AG08396 (cell line): ENCODE results near the gene AP1S3.
"Not testable (repeated sequence)": the region's sequence is repeated elsewhere in the genome, so short reads cannot be mapped to it uniquely, and the experiment has no call there.

Experiments
- DNase-seq: peaks from one replicate; pipeline ENCODE4 v3.0.0; 2012; ENCODE audit warnings: low spot score, mixed read lengths

AP1S3 gene

GRCh38 chr2:223837287-223838061 is at the start of gene AP1S3:
TSS of gene AP1S3 (minus strand) at chr2:223837582. CDS start at chr2:223837450, 132 bp downstream.
- DNase-seq, result peak; percentile 87

GRCh38 chr2:223887127-223887526 is 49.7 kb upstream of the AP1S3 start:
- DNase-seq, result no peak

GRCh38 chr2:223886726-223887125 is 49.3 kb upstream of the AP1S3 start:
- DNase-seq, result no peak

GRCh38 chr2:223884399-223884798 is 47.0 kb upstream of the AP1S3 start:
- peak; percentile 17 for DNase-seq

- no peak for DNase-seq
Observed at GRCh38 chr2:223882715-223883114, 45.3 kb upstream of the AP1S3 start.

- no peak for DNase-seq
Observed at GRCh38 chr2:223880796-223881195, 43.4 kb upstream of the AP1S3 start.

- DNase-seq, result no peak
Observed at GRCh38 chr2:223877721-223878410, 40.5 kb upstream of the AP1S3 start.

GRCh38 chr2:223873672-223874071 is 36.3 kb upstream of the AP1S3 start:
- no peak for DNase-seq

- not testable (repeated sequence) for DNase-seq
Observed at GRCh38 chr2:223872772-223873171, 35.4 kb upstream of the AP1S3 start.

- DNase-seq, result not testable (repeated sequence)
Observed at GRCh38 chr2:223871661-223872060, 34.3 kb upstream of the AP1S3 start.

GRCh38 chr2:223870840-223871611 is 33.6 kb upstream of the AP1S3 start:
- DNase-seq, result no peak

GRCh38 chr2:223868005-223868404 is 30.6 kb upstream of the AP1S3 start:
- DNase-seq, result no peak

GRCh38 chr2:223865907-223866508 is 28.6 kb upstream of the AP1S3 start:
- no peak for DNase-seq

- no peak for DNase-seq
Observed at GRCh38 chr2:223865124-223865523, 27.7 kb upstream of the AP1S3 start.

GRCh38 chr2:223863491-223863890 is 26.1 kb upstream of the AP1S3 start:
- no peak for DNase-seq

GRCh38 chr2:223860809-223861738 is 23.7 kb upstream of the AP1S3 start:
- DNase-seq, result peak; percentile 48

GRCh38 chr2:223859070-223859469 is 21.7 kb upstream of the AP1S3 start:
- no peak for DNase-seq

GRCh38 chr2:223856584-223856983 is 19.2 kb upstream of the AP1S3 start:
- no peak for DNase-seq

- DNase-seq, result no peak
Observed at GRCh38 chr2:223856021-223856420, 18.6 kb upstream of the AP1S3 start.

- no peak for DNase-seq
Observed at GRCh38 chr2:223855426-223855825, 18.0 kb upstream of the AP1S3 start.

- no peak for DNase-seq
Observed at GRCh38 chr2:223854741-223855140, 17.4 kb upstream of the AP1S3 start.
